NOMO-1 treated with dmso at 0.1 percent for 144 hours (cell line): ENCODE results near the gene COPS4.
A peak's percentile ranks its signal among the peaks of the same experiment; 100 is the strongest.
"Not testable (repeated sequence)": the region's sequence is repeated elsewhere in the genome, so short reads cannot be mapped to it uniquely, and the experiment has no call there.

Experiments used
- DNase-seq: peaks from one replicate; lab custom pipeline; 2025; ENCODE audit not compliant: unreplicated experiment; lab: John Stamatoyannopoulos, UW

Gene COPS4

GRCh38 chr4:83080561-83080960 is 45.6 kb downstream of the COPS4 start:
- no peak for DNase-seq

- no peak for DNase-seq
Observed at GRCh38 chr4:83082777-83083176, 47.8 kb downstream of the COPS4 start.

DNA sequence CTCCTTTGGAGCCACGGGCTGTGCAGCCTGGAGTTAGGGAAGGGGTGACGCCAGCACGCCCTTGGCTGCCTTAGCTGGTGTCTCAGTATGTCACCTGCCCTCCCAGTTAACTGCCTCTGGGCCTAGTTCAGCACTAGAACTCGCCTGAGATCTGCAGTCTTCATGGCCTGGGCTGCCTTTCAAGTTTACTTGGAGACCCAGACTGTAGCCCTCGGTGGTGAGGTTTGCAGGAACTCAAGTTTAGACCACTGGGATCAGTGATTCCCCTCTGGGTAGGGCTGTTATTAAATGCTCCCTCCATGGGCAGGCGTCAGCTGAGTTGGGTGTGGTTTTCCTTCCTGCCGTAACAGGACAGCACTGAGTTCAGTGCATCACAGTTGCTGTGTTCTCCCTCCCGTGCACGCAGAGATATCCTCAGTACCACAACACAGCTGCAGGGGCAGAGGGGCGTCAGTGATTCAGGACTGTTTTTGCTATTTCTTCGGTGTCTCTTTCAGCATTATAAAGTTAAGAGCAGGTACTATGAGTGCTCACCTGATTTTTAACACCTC is 49.0 kb downstream of the COPS4 start:
- DNase-seq, result peak; percentile 61

- not testable (repeated sequence) for DNase-seq
Observed at GRCh38 chr4:83084956-83085355, 50.0 kb downstream of the COPS4 start.

- no peak for DNase-seq
Observed at GRCh38 chr4:83089410-83090157, 54.6 kb downstream of the COPS4 start.

DNA sequence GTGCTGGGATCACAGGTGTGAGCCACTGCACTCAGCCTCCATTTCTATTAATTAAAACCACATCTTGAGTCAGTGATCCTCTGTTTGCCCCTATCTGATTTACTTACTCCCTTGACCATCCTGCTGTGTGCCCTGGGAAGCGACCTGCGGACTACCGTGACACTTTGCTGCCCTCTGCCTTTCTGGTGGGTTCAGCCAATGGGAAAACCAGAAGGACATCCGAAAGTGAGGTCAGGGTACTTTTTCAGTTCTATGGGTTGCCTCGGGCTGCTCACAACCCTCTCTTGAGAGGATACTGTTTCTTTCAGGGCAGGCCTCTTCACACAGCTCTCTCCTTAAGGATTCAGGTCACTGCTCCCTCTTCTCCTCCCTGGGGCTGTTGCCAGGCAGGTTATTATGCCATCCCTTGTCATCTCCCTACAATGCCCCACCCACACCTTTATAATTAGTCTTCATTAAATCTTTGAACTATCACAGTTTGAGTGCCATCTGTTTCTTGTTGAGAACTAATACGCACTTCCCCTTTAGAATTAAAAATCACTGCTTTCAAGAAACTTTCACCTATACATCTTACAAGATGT is 58.2 kb downstream of the COPS4 start:
- DNase-seq, result no peak

DNA sequence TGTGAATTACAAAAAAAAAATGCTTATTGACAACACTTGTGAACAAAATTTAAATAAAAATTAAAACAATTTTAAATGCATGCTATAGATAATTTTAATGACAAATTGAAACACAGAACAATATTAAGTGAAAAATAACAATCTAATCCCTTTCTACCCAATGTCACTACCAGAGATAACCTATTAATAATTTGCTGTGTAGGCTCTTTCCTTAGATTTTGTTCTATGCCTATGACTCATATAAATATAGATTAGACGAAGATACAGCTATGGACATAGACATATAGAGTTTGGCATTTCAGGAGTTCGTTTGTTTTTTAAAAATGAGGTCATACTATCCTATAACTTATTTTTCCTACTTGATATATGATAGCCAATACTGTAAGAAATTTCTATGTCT is 61.4 kb downstream of the COPS4 start:
- DNase-seq, result no peak

- no peak for DNase-seq
Observed at GRCh38 chr4:83104991-83105390, 70.0 kb downstream of the COPS4 start.

DNA sequence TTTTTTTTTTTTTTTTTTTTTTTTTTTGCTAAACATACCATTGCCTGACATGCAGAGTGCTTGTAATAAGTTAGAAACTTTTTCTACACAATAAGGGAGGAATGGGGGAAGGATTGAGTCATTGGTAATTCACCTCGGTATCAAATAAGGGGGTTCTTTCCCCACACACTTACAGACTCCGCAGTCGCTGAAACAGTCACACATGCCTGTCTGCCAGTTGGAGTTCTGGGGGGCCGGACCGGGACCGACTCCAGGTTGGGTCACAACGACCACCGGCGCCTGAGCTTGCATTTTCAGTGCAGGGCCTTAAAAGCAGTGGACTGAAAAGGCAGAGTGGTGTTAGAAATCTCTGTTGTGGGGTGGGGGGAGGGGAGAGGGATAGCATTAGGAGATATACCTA is 72.6 kb downstream of the COPS4 start:
- no peak for DNase-seq

GRCh38 chr4:83108101-83108861 is 73.3 kb downstream of the COPS4 start:
- no peak for DNase-seq

- DNase-seq, result no peak
Observed at GRCh38 chr4:83109480-83110222, 74.7 kb downstream of the COPS4 start.

DNA sequence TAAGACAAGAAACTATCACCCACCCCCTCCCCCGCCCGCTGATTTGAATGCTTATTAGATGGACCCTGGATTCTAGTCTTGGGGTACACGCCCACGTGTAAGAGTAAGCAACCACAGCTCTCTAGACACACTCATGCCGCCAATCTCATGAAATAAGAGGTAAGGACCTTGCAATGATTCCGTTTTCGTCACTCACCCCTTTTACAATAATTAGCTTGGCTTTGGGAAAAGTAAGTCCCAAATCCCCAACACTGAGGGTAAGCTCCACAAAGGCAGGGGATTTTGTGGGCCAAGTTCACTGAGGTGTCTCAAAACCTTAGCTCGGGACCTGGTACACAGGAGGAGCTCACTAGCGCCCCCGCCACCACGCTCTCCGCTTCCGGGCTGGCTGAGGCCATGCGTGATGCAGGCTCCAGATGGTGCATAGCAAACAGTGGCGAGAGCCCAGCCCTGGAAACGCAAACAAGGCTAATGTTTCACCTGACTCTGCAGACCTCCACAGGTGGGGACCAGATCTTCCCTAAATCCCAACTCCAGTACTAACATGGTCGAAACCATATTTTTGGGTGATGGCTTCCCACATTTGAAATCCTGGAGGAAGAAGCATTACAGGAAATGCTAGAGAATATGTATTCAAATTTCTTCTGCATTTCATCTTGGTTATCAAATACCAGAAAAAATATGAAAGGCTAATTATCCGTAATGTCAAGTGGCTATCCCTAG is 75.4 kb downstream of the COPS4 start:
- DNase-seq, result peak; percentile 70

DNA sequence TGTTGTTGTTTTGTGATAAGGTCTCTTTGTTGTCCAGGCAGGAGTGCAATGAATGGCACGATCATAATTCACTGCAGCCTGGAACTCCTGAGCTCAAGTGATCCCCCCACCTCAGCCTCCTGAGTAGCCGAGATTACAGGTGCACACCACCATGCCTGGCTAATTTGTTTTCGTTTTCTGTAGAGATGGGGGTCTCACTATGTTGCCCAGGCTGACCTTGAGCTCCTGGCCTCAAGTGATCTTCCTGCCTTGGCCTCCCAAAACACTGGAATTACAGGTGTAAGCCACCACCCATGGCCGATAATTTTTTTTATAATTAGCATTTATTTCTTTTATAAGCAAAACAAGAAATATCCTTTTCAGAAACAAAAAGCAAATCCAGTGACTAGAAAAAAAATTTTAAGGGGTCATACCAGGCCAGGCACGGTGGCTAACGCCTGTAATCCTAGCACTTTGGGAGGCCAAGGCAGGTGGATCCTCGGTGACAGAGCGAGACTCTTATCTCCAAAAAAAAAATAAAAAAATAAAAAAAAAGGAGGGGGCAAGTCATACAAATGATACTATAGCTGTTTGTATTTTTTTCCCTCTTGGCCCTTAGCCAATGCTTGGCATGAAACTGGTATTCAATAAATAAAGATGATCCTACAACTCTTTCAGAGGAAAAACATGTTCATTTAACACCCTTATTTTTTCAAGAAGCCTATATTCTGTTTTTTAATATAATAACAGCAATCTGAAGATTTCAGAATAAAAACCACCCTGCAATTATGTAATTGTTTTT is 76.2 kb downstream of the COPS4 start:
- no peak for DNase-seq

- DNase-seq, result not testable (repeated sequence)
Observed at GRCh38 chr4:83111751-83112141, 76.8 kb downstream of the COPS4 start.

DNA sequence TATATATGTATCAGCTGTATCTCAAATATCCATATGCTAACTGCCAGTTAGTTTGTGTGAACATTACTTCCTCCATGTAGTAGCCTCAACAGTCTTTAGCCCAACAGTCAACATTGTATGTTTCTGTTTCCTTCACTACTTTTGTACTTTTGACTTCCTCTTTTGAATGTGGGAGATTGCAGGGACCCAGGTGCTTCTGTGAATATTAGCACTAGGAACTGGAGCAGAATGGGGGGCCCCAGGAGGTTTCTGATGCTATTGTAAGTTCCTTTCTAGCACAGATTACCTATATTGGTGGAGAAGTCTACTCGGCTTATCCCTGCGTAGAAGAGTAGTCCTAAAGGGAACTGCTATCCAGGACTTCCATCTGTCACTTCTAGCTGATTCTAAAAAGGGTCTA is 77.2 kb downstream of the COPS4 start:
- DNase-seq, result peak; percentile 79

DNA sequence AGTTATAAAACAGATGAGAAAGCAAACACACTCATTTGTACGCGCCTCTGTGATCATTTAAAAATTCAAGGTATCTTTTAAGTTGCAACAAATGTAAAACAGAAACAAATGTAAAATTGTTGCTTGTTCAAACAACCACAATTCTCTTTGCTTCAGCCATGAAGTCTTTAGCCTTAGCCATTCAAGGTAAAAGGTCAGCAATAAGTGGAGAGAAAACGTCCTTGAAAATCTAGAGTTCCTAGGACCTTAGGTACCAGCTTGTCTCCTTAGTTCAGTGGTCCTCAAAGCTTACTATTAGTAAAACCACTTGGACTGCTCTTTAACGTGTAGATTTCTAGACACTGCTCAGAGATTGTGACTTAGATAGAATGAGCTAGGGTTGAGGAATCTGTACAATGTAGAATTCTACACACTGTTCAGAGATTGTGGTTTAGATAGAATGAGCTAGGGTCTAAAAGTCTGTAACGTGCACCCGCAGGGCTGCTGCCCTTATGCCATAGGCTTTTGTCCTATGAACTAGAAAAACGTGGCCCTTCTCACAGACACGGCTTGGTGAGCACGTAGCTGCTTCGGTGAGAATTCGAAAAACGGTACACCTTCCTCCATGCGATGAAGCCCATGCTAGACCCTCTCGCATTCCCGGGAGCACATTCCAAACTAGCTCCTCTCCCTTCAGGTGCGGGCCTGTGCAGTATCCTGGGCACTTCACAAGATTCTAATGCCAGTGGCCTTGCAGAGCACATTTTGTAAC is 77.9 kb downstream of the COPS4 start:
- DNase-seq, result peak; percentile 47

GRCh38 chr4:83113429-83113786 is 78.4 kb downstream of the COPS4 start:
- no peak for DNase-seq

- peak; percentile 90 for DNase-seq
Observed at GRCh38 chr4:83114576-83114975, 79.6 kb downstream of the COPS4 start, which contains the start of gene PLAC8. PLAC8 (minus strand) TSS chr4:83114729; CDS start chr4:83107921, 6,808 bp downstream.

GRCh38 chr4:83115000-83115399 is 80.0 kb downstream of the COPS4 start:
- no peak for DNase-seq
